Endothelial cell of umbilical vein (primary cell): ENCODE results near the gene SLC4A2. TPM values are rescaled to one million over a fixed set of nuclear protein-coding genes. Genes with fewer than 3 reads are reported as not detected.

ENCODE experiments used
- BruUV-seq: library from RNA; stranded (reverse); fragments of 400-500 nt; replicated peaks from 2 replicates; lab custom pipeline; 2021; lab: Mats Ljungman, UMichigan
- CTCF ChIA-PET: fragments of 300-600, 350-600 bp; sonication (Branson Sonifier 250); formaldehyde crosslinking; loops from one replicate; lab custom pipeline; 2021; ENCODE audit warnings: antibody characterized with exemption, inconsistent platforms; lab: Charles Lee
- POLR2A ChIA-PET: fragments of 300-600, 350-600 bp; sonication (Branson Sonifier 250); formaldehyde crosslinking; loops from one replicate; lab custom pipeline; 2021; ENCODE audit warnings: antibody characterized with exemption, inconsistent platforms; lab: Charles Lee
- DNase-seq: peaks from one replicate; pipeline ENCODE4 v3.0.0-alpha.2; 2011; ENCODE audit warnings: low read depth, low spot score
- FAIRE-seq: peaks from 2 replicates; lab custom pipeline; 2011; peaks lifted over from hg19 to GRCh38; lab: Jason Lieb, UNC
- H2AFZ ChIP-seq: 2 replicates; pipeline ENCODE4 v1.6.0; 2012; ENCODE audit warnings: low read depth, low read length, control low read depth, inconsistent platforms
- H3K27ac ChIP-seq: 2 replicates; pipeline ENCODE4 v1.5.1; 2011; ENCODE audit warnings: low read depth, mild to moderate bottlenecking, control low read depth, low read length, moderate library complexity; ENCODE audit not compliant: insufficient read depth
- H3K27me3 ChIP-seq, 2 experiments: 2 replicates each; pipeline versions ENCODE4 v1.6.0 to v1.6.1; 2011; ENCODE audit warnings: low read length in 2 of 2, mixed read lengths in 1 of 2; ENCODE audit not compliant: control insufficient read depth in 2 of 2, insufficient read depth in 2 of 2
- H3K36me3 ChIP-seq, 2 experiments: 2 replicates in 1 of 2; 3 replicates in 1 of 2; pipeline ENCODE4 v1.5.1; 2011; ENCODE audit warnings: low read length in 2 of 2, mild to moderate bottlenecking in 1 of 2, moderate library complexity in 1 of 2; ENCODE audit not compliant: control insufficient read depth in 2 of 2, insufficient read depth in 2 of 2; ENCODE audit errors: extremely low read depth in 1 of 2
- H3K4me1 ChIP-seq: 3 replicates; pipeline ENCODE4 v1.5.1; 2011; ENCODE audit warnings: mild to moderate bottlenecking, low read length; ENCODE audit not compliant: control insufficient read depth, insufficient read depth; ENCODE audit errors: extremely low read depth
- H3K4me2 ChIP-seq: 2 replicates; pipeline ENCODE4 v1.6.1; 2011; ENCODE audit warnings: low read length, control low read depth, mixed read lengths; ENCODE audit not compliant: insufficient read depth
- H3K4me3 ChIP-seq, 3 experiments: fragments of 200-600 bp in 1 of 3; sonication (generic), shearing (Covaris generic) in 1 of 3; replicated peaks in 1 of 3; 2 replicates each; pipeline ENCODE4 v1.5.1; 2011 to 2016; ENCODE audit warnings: control low read depth in 3 of 3, low read length in 3 of 3, mild to moderate bottlenecking in 2 of 3, inconsistent platforms in 1 of 3, low read depth in 1 of 3, moderate library complexity in 1 of 3; ENCODE audit not compliant: insufficient read depth in 1 of 3
- H3K79me2 ChIP-seq: 2 replicates; pipeline ENCODE4 v1.6.0; 2012; ENCODE audit warnings: low read length, inconsistent platforms; ENCODE audit not compliant: control insufficient read depth, insufficient read depth
- H3K9ac ChIP-seq: replicated peaks from 2 replicates; pipeline ENCODE3; 2011; ENCODE audit warnings: low read length, control low read depth; ENCODE audit not compliant: insufficient read depth; ENCODE audit errors: extremely low read depth
- H3K9me1 ChIP-seq: replicated peaks from 3 replicates; pipeline ENCODE4 v1.6.0; 2011; ENCODE audit warnings: mild to moderate bottlenecking, low read length; ENCODE audit not compliant: control insufficient read depth, insufficient read depth; ENCODE audit errors: extremely low read depth
- H3K9me3 ChIP-seq: replicated peaks from 2 replicates; pipeline ENCODE4 v1.5.1; 2012; ENCODE audit warnings: low read length, inconsistent platforms; ENCODE audit not compliant: control insufficient read depth, insufficient read depth
- H4K20me1 ChIP-seq: replicated peaks from 2 replicates; pipeline ENCODE3; 2011; ENCODE audit warnings: mild to moderate bottlenecking, low read length; ENCODE audit not compliant: control insufficient read depth, insufficient read depth; ENCODE audit errors: extremely low read depth
- CTCF ChIP-seq, 2 donors: IDR thresholded peaks; 1 replicate in 1 of 2; 2 replicates in 1 of 2; pipeline ENCODE4 v1.5.1; 2011; ENCODE audit warnings: low read length in 2 of 2, mild to moderate bottlenecking in 2 of 2, moderate library complexity in 2 of 2, control low read depth in 1 of 2, inconsistent platforms in 1 of 2, low read depth in 1 of 2; ENCODE audit not compliant: insufficient read depth in 1 of 2; ENCODE audit errors: extremely low read depth in 1 of 2
- EZH2 ChIP-seq: IDR thresholded peaks from 2 replicates; pipeline ENCODE4 v1.6.1; 2012; ENCODE audit warnings: borderline replicate concordance, low read depth, mild to moderate bottlenecking, moderate library complexity, low read length, inconsistent platforms; ENCODE audit not compliant: severe bottlenecking
- FOS ChIP-seq: IDR thresholded peaks from 2 replicates; pipeline ENCODE4 v1.6.1; 2011; ENCODE audit warnings: mild to moderate bottlenecking, low read length, moderate library complexity, borderline replicate concordance; ENCODE audit not compliant: insufficient read depth
- GATA2 ChIP-seq: IDR thresholded peaks from 2 replicates; pipeline ENCODE4 v1.7.0; 2011; ENCODE audit warnings: low read depth, mild to moderate bottlenecking, moderate library complexity, mixed read lengths, low read length; ENCODE audit not compliant: insufficient read length, insufficient read depth
- JUN ChIP-seq: IDR thresholded peaks from 2 replicates; pipeline ENCODE4 v1.6.1; 2011; ENCODE audit warnings: borderline replicate concordance, low read depth; ENCODE audit not compliant: insufficient read length, insufficient read depth
- MAX ChIP-seq: IDR thresholded peaks from 2 replicates; pipeline ENCODE4 v1.6.1; 2011; ENCODE audit not compliant: insufficient read depth, insufficient read length
- MYC ChIP-seq: IDR thresholded peaks from one replicate; pipeline ENCODE4 v1.6.1; 2011; ENCODE audit warnings: mild to moderate bottlenecking, low read depth, low read length
- POLR2A ChIP-seq: IDR thresholded peaks from 2 replicates; pipeline ENCODE4 v1.6.1; 2012; ENCODE audit warnings: low read depth, mild to moderate bottlenecking, control low read depth, low read length
- POLR2AphosphoS5 ChIP-seq: IDR thresholded peaks from 2 replicates; pipeline ENCODE4 v1.6.1; 2012; ENCODE audit warnings: low read depth, mild to moderate bottlenecking, control low read depth, low read length, moderate library complexity; ENCODE audit not compliant: insufficient read depth
- dilution Hi-C: fragments of 300-500 bp; cut with MboI; formaldehyde crosslinking; loops from one replicate; pipeline ENCODE4 v1.15.0; 2019; ENCODE audit warnings: low sequenced_read_pairs; ENCODE audit not compliant: extremely low pct_ligation_motif_present
- intact Hi-C: fragments of 100-400 bp; cut with micrococcal nuclease; formaldehyde crosslinking; loops from one replicate; pipeline ENCODE4 v1.10.0; 2022
- polyA plus RNA-seq, 4 experiments: library from polyadenylated mRNA; depleted of rRNA in 3 of 4; stranded (reverse) in 3 of 4; unstranded in 1 of 4; fragments of >200 nt; gene quantifications; 2 replicates each; pipeline versions ENCODE4 v1.2.1 to v1.2.3, GENCODE V29; 2011 to 2012; ENCODE audit warnings: missing spikeins in 1 of 4
- total RNA-seq: library from RNA; stranded (reverse); gene quantifications from 2 replicates; pipeline ENCODE4 v1.2.3, GENCODE V29; 2021

SLC4A2 gene
- total and polyA plus RNA-seq, 2 donors (not counting 3 experiments of a cell fraction or from before 2014, with no cell fraction given): 108 to 172 TPM

GRCh38 chr7:151031011-151031410, 28.4 kb upstream of the SLC4A2 start:
- H3K79me2 ChIP-seq: no peaks in the 10 kb centered on the region
- peaks cover 0 to 13% of the 10 kb centered on the region in 2 experiments for H3K36me3 ChIP-seq
- H3K4me3 ChIP-seq: no peak overlapping the region
- no peaks in the 10 kb centered on the region for H3K9me3 ChIP-seq
- DNase-seq: no peak
- H3K4me2 ChIP-seq: no peak overlapping the region
- BruUV-seq: no TSS peak
- H3K27me3 ChIP-seq: no peaks in the 10 kb centered on the region
- no peak overlapping the region for H3K27ac ChIP-seq
- H3K4me1 ChIP-seq: peaks cover 13% of the 10 kb centered on the region
- no peak overlapping the region for H2AFZ ChIP-seq
- TF ChIP-seq GATA2: no peak
- TF ChIP-seq POLR2AphosphoS5: no peak
- TF ChIP-seq FOS: no peak
- TF ChIP-seq JUN: no peak
- no peak for TF ChIP-seq MAX
- no peak for TF ChIP-seq POLR2A
- TF ChIP-seq MYC: no peak
- TF ChIP-seq CTCF (IDR thresholded peaks at IDR 0.05; ENCODE audit: extremely low read depth in 1 of 2, insufficient read depth in 1 of 2, low read depth in 1 of 2, low read length in 2 of 2): no peak
- no peak for TF ChIP-seq EZH2
- intact Hi-C loops: no loop called here
- H3K9ac ChIP-seq: no peak overlapping the region
- ChIA-PET POLR2A (interaction anchor here (0.7 kb wide), 1 partner anchor 52 kb away, joined by 4 read pairs; no protein-coding TSS in a partner anchor), CTCF (no interaction called here)
- no peak for FAIRE-seq
- H4K20me1 ChIP-seq: no peaks in the 10 kb centered on the region
- H3K9me1 ChIP-seq: no peaks in the 10 kb centered on the region
- dilution Hi-C loops: no loop called here
